GM12892 (cell line): Measurements from ENCODE around the gene EFNB2.

Source experiments
- POLR2A ChIP-seq: IDR thresholded peaks from 2 replicates; pipeline ENCODE4 v1.6.1; 2011; ENCODE audit warnings: low read depth, low read length, control low read depth
- POLR2AphosphoS5 ChIP-seq: IDR thresholded peaks from 2 replicates; pipeline ENCODE4 v1.6.1; 2011; ENCODE audit warnings: low read depth, low read length, control low read depth

- TF ChIP-seq POLR2A = no peak
- TF ChIP-seq POLR2AphosphoS5 = no peak
Observed at GRCh38 chr13:106473154-106473553, 62.3 kb downstream of the EFNB2 start.
